Measurements from ENCODE around the gene MESP2. TPM values are rescaled to one million over a fixed set of nuclear protein-coding genes. Genes with fewer than 3 reads are reported as not detected.
A peak's percentile ranks its signal among the peaks of the same experiment; 100 is the strongest.

Gene MESP2
- total and polyA plus RNA-seq, 2 of the 13 experiments (the other 11 are each of a cell fraction or from before 2014, with no cell fraction given): not detected

DNA sequence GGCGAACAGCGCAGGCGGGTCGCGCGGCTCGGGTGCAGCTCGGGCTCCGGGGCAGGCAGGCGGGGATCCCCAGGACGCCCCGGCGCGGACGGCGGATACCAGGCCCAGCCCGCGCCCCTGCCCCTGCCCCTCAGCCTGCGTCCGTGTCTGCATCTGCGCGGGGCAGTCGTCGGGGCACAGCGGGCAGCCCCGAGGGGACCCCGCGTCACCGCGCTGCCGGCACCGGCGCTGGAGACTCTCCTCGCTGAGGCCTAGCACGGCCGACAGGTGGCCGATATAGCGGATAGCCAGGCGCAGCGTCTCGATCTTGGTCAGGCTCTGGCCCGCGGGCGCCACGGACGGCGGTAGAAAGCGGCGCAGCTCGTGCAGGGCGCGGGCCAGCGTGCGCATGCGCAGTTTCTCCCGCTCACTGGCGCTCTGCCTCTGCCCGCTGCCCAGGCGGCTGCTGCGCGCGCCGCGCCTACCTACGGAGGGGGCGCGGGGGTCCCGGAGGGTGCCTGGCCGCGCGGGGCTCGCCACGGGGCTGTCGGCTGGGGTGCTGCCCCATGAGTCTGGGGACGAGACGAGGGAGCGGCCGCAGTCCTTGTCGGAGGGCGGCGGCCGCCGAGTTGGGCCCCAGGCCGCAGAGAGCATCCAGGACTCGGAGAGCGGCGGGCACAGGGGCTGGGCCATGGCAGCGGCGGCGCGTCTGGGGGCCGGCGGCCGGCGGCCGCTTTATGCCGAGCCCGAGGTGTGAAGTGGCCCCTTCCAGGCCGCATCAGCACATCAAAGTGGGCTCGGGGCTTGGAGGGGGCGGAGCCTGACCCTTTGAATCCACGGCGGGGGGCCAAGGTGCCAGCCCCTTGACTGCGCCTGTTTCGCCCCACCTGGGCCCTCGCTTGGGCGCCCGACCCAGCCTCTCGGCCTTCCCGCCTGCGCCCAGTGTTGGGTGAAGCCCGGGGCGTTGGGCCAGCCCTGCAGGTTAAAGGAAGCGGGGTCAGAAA is 25.3 kb upstream of the MESP2 start, which contains the start of gene MESP1:
Gene MESP1 (minus strand): TSS at position 690 of the 983 bp plus-strand sequence. CDS start 18 bp downstream, at position 672.
- Histone ChIP-seq H3K9ac (ENCODE audit: insufficient read depth, low read depth, low read length) (peak within 1 kb of the TSS; percentile 31; the same call in 1 of the 2 replicates), H3K27me3 (ENCODE audit: control insufficient read depth in 1 of 2, insufficient read depth in 2 of 2, low read length in 2 of 2) (peaks cover 14 to 44% of the 10 kb centered on the region in 2 experiments; a peak in 4 of 5 replicates), H3K36me3 (replicated peaks in 1 of 2; ENCODE audit: control insufficient read depth in 1 of 2, insufficient read depth in 2 of 2, low read length in 2 of 2) (no peaks in the 10 kb centered on the region), H3K4me2 (ENCODE audit: low read depth, low read length) (peak within 1 kb of the TSS; percentile 68), H3K79me2 (ENCODE audit: insufficient read depth, low read length) (no peaks in the 10 kb centered on the region), H3K27ac (ENCODE audit: extremely low read length, insufficient read depth, low read length) (no peak within 1 kb of the TSS), H3K4me1 (ENCODE audit: insufficient read depth, low read length) (peaks cover 15% of the 10 kb centered on the region), H3K9me3 (ENCODE audit: low read length) (no peaks in the 10 kb centered on the region), H2AFZ (ENCODE audit: low read length) (no peak within 1 kb of the TSS), H3K4me3 (replicated peaks in 1 of 3; ENCODE audit: insufficient read depth in 1 of 3, low read depth in 2 of 3, low read length in 3 of 3) (peak within 1 kb of the TSS; percentile 32 to 71 (median 51); a peak in 5 of 6 replicates), H4K20me1 (ENCODE audit: insufficient read depth, low read length) (no peaks in the 10 kb centered on the region)
- peak; percentile 84 for DNase-seq (ENCODE audit: low spot score)
- in situ Hi-C loops (cut with HindIII; ENCODE audit: extremely low pct_ligation_motif_present, low pct_unique_long_range_greater_than_20kb) (no loop called here), intact Hi-C loops (cut with micrococcal nuclease; ENCODE audit: unreplicated experiment) (no loop called here)
- peak; percentile 97 for ATAC-seq
- POLR2A ChIA-PET: interaction anchor here (1.0 to 1.6 kb wide), 2 partner anchors 10 to 11 kb away, joined by 3 to 4 read pairs; no protein-coding TSS in a partner anchor
- peak; percentile 82 for FAIRE-seq
- WGBS (ENCODE audit: low lambda C conversion rate): 67% methylated on average over 4 of the region's 114 CpGs
- CTCF ChIA-PET (ENCODE audit: low intra/inter-chr PET ratio, low total read pairs): interaction anchor here (0.8 kb wide), 1 partner anchor 124 kb away, joined by 4 read pairs; no protein-coding TSS in a partner anchor
- BruUV-seq (replicated peaks): no TSS peak
- TF ChIP-seq KDM5B (CRISPR knock-in tag; IDR thresholded peaks at IDR 0.05; ENCODE audit: borderline replicate concordance): peak; percentile 92
- TF ChIP-seq ELF4 (CRISPR knock-in tag; IDR thresholded peaks at IDR 0.05; ENCODE audit: borderline replicate concordance): no peak
- no peak for TF ChIP-seq ARNT (IDR thresholded peaks at IDR 0.05)
- TF ChIP-seq SNRNP70 (IDR thresholded peaks at IDR 0.05; ENCODE audit: low read depth, low read length): no peak
- no peak for TF ChIP-seq ZNF264 (CRISPR knock-in tag; IDR thresholded peaks at IDR 0.05)
- TF ChIP-seq, protein P1, sequence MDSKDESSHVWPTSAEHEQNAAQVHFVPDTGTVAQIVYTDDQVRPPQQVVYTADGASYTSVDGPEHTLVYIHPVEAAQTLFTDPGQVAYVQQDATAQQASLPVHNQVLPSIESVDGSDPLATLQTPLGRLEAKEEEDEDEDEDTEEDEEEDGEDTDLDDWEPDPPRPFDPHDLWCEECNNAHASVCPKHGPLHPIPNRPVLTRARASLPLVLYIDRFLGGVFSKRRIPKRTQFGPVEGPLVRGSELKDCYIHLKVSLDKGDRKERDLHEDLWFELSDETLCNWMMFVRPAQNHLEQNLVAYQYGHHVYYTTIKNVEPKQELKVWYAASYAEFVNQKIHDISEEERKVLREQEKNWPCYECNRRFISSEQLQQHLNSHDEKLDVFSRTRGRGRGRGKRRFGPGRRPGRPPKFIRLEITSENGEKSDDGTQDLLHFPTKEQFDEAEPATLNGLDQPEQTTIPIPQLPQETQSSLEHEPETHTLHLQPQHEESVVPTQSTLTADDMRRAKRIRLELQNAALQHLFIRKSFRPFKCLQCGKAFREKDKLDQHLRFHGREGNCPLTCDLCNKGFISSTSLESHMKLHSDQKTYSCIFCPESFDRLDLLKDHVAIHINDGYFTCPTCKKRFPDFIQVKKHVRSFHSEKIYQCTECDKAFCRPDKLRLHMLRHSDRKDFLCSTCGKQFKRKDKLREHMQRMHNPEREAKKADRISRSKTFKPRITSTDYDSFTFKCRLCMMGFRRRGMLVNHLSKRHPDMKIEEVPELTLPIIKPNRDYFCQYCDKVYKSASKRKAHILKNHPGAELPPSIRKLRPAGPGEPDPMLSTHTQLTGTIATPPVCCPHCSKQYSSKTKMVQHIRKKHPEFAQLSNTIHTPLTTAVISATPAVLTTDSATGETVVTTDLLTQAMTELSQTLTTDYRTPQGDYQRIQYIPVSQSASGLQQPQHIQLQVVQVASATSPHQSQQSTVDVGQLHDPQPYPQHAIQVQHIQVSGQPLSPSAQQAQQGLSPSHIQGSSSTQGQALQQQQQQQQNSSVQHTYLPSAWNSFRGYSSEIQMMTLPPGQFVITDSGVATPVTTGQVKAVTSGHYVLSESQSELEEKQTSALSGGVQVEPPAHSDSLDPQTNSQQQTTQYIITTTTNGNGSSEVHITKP (CRISPR knock-in tag; IDR thresholded peaks at IDR 0.05; ENCODE audit: low read depth): no peak
- TF ChIP-seq, protein P2, sequence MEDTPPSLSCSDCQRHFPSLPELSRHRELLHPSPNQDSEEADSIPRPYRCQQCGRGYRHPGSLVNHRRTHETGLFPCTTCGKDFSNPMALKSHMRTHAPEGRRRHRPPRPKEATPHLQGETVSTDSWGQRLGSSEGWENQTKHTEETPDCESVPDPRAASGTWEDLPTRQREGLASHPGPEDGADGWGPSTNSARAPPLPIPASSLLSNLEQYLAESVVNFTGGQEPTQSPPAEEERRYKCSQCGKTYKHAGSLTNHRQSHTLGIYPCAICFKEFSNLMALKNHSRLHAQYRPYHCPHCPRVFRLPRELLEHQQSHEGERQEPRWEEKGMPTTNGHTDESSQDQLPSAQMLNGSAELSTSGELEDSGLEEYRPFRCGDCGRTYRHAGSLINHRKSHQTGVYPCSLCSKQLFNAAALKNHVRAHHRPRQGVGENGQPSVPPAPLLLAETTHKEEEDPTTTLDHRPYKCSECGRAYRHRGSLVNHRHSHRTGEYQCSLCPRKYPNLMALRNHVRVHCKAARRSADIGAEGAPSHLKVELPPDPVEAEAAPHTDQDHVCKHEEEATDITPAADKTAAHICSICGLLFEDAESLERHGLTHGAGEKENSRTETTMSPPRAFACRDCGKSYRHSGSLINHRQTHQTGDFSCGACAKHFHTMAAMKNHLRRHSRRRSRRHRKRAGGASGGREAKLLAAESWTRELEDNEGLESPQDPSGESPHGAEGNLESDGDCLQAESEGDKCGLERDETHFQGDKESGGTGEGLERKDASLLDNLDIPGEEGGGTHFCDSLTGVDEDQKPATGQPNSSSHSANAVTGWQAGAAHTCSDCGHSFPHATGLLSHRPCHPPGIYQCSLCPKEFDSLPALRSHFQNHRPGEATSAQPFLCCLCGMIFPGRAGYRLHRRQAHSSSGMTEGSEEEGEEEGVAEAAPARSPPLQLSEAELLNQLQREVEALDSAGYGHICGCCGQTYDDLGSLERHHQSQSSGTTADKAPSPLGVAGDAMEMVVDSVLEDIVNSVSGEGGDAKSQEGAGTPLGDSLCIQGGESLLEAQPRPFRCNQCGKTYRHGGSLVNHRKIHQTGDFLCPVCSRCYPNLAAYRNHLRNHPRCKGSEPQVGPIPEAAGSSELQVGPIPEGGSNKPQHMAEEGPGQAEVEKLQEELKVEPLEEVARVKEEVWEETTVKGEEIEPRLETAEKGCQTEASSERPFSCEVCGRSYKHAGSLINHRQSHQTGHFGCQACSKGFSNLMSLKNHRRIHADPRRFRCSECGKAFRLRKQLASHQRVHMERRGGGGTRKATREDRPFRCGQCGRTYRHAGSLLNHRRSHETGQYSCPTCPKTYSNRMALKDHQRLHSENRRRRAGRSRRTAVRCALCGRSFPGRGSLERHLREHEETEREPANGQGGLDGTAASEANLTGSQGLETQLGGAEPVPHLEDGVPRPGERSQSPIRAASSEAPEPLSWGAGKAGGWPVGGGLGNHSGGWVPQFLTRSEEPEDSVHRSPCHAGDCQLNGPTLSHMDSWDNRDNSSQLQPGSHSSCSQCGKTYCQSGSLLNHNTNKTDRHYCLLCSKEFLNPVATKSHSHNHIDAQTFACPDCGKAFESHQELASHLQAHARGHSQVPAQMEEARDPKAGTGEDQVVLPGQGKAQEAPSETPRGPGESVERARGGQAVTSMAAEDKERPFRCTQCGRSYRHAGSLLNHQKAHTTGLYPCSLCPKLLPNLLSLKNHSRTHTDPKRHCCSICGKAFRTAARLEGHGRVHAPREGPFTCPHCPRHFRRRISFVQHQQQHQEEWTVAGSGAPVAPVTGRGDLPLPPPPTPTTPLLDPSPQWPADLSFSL (CRISPR knock-in tag; IDR thresholded peaks at IDR 0.05): peak; percentile 35; the same call in 1 of the 2 replicates
- TF ChIP-seq, protein P3, sequence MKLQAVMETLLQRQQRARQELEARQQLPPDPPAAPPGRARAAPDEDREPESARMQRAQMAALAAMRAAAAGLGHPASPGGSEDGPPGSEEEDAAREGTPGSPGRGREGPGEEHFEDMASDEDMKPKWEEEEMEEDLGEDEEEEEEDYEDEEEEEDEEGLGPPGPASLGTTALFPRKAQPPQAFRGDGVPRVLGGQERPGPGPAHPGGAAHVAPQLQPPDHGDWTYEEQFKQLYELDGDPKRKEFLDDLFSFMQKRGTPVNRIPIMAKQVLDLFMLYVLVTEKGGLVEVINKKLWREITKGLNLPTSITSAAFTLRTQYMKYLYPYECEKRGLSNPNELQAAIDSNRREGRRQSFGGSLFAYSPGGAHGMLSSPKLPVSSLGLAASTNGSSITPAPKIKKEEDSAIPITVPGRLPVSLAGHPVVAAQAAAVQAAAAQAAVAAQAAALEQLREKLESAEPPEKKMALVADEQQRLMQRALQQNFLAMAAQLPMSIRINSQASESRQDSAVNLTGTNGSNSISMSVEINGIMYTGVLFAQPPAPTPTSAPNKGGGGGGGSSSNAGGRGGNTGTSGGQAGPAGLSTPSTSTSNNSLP (IDR thresholded peaks at IDR 0.05; ENCODE audit: low read depth, low read length): 0 out of 2 replicates have a peak, but pooled peaks have one; percentile 20
- TF ChIP-seq, protein P4, sequence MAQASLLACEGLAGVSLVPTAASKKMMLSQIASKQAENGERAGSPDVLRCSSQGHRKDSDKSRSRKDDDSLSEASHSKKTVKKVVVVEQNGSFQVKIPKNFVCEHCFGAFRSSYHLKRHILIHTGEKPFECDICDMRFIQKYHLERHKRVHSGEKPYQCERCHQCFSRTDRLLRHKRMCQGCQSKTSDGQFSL (CRISPR knock-in tag; IDR thresholded peaks at IDR 0.05): no peak
